Stimulated activated CD8-positive, alpha-beta memory T cell treated with anti-CD3 and anti-CD28 coated beads, Interleukin-4, amount 100 ng/mL, for 4 hours (primary cell): ENCODE measurements around the gene KY.

Experiments
- DNase-seq, 2 donors: peaks; one replicate each; pipeline ENCODE4 v3.0.0-alpha.2; 2020; ENCODE audit warnings: low read depth in 2 of 2, low spot score in 1 of 2

The KY gene

DNA sequence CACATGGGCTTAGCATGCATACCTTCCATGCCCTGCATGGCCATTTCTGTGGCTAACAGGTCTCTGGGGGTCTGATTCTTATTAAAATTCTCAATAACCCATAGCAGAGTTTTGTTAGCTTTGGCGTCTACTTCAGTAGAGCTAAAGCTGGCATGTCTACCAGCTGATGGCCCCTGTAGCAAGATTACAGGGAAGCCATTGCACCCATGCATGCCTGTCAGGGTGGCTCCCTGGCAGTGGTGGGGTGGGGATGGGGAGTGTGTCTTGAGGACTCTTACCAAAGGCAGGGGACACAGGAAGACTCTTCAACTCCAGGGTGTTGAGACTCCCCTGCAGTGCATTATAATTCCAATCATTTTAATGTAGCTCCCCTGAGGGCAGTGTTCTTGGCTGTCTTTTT lies 4.7 kb downstream of the KY start:
- no peak for DNase-seq

DNA sequence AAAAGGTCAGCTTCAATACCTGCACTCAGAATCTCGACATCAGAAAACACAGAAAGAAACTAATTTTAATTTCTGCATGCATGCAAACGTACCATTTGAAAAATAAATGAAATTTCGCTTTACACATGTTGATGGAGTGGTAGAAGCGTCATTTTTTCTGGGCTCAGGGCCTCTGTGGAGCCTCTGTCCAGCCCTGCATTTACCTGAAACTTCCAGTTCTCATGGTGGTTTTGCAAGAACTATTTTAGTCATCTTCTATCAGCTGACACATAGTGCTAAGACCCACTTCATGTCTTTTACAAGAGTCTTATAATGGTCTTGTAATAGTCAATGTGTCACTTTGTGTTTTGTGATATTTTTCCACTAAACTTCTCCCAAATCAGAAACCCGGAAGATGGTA lies 5.3 kb downstream of the KY start:
- no peak for DNase-seq

DNA sequence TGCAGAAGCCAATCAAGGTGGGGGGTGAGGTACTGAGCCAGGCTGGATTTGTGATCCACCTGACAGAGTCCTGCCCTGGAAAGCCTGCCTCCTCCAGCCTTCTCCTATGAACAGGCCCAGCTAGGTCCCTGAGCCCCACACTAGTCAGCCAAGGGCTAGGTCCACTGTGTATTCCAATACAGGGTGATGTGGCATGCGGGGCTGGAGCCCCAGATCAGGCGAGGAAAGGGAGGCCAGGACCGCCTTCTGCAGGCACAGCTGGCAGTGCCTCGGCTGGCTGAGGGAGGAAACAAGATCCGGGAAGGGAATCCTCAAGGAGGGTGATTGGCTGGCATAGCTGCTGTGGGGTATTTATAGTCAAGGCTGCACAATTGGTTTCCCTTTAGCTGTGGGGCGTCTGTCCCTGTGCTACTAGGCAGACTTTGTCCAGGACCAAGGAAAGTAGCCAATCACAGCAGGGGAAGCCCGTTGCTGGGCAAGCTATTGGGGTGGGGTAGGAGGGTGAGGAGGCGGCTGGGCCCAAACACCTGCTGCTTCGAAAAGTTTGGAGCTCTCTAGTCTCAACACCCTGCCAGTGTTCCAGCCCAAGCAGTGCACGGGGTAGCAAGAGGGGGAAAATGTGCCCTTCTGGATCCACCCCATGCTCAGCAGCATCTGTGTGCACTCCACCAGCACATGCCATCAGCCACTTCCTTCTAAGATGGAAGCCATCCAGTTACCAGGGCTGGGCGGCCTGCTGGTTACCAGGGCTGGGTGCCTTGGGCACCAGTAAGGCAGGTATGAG lies 5.9 kb downstream of the KY start:
- DNase-seq: no peak

DNA sequence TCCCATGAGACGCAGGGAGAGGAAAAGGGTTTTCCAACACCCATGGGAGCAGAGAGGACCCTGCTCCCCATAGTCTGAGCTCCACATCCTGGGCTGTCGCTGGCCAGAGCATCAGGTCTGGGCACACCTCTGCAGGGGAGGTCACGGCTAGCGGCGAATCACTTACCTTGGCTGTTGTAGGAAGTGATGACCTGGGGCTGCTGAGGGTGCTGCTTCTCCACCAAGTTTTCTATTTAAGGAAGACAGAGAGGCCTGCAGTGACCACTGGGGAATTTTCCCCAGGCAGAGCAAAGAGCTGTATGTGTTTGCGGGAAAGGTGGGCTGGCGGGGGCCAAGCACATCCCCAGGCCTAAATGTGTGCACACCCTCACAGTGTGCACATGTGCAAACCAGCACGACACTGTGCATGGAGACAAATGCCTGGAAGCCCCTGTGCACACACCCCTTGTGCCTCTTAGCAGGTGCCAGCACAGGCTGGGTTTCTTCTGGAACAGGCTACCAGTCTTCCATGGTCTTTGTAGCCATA lies 7.6 kb downstream of the KY start:
- DNase-seq: no peak

DNA sequence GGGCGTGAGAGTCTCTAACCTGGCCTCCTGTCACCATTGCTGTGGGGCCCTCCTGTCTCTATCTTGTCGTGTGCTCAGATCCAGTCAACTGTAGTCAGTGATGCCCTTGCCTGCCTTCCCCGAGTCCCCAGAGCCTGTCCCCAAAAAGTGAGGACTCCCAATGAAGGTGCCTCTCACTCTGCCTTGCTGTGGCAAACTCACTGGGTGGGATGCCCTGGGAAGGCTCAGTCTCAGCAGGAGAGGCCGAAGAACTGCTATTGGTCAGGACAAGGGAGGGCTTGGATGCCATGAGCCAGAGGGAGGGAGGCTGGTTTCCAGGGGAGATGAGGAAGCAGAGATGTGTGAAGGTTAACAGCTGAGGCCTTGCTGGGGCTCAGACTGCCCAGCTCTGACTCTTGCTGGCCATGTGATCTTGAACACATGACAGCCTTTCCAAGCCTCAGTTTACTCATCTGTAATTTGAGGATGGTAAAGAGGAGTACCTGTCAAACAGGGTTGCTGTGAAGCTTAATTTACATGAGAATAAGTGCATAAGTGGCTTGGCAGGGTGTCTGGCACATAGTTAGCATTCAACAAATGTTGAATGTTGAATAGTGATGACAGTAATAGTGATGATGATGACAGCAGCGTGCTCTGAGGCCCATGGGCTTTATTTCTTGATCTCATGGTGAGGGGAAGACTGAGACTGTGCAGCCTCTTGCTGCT lies 8.2 kb downstream of the KY start:
- DNase-seq: no peak

- no peak for DNase-seq
These were observed 9.0 kb downstream of the KY start for GRCh38 chr3:134641671-134642300.

DNA sequence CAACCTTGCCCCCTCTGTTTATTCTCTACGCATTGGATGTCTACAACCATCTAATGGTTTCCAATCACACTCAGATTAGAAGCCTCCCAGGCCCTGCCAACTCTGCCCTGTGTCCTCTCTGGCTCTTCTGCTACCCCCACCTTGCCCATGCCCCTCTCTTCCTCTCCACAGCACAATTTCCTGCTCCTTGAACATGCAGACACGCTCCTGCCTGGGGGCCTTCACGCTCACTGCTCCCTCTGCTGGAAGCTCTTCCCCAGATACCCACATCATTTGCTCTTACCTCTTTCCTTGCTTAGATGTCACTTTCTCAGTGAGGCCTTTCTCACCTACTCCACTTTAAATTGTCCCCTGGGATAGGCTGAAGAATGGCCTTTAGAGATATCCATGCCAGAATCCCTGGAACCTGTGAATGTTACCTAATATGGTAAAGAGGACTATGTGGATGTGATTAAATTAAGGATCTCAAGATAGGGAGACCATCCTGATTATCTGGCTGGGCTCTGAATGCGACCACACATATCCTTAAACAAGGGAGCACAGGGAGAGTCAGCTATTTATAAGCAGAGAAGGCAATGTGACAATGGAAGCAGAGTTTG lies 9.9 kb downstream of the KY start:
- DNase-seq: no peak

DNA sequence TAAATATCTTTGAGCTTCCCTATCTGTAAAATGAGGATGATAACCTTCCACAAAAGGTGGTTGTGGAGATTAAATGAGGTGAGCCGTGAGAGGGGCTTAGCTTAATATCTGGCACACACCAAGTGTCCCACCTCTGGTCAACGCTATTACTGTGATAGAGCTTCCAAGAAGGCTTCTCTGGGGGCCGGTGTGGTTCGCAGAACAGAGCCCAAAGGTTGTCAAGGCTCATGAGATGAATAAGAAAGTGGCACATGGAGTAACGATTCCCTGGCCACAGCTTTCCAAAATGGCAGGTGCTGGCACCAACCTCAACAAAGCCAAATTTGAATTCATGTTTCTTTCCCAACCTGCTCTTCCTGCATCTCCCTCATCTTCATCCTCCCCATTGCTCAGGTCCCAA lies 10.4 kb downstream of the KY start:
- DNase-seq: no peak

- DNase-seq: no peak
These were observed 12.3 kb downstream of the KY start for GRCh38 chr3:134638385-134639030.

- DNase-seq: no peak
These were observed 14.4 kb downstream of the KY start for GRCh38 chr3:134636406-134636805.

DNA sequence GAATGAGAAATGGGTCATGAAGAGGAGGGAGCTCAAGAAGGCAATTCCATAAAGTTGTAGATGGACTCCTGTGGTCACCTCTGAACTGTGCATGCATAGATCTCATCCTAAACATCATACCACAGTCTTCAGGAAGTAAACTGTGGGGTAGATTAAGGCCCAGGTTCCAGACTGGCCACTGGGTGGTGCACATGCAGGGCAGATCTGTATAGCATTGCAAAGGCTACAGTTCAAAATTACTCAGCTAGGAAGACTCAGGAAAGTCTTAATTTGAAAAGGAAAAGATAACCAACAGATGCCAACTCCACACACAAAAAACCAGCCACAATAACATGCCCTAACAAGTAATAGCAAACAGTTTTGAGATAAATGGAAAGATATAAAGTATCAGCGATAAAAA lies 20.3 kb downstream of the KY start:
- DNase-seq: no peak

GRCh38 chr3:134628884-134629283 lies 21.9 kb downstream of the KY start:
- no peak for DNase-seq

GRCh38 chr3:134627831-134628230 lies 23.0 kb downstream of the KY start:
- DNase-seq: no peak

GRCh38 chr3:134625885-134626741 lies 24.7 kb downstream of the KY start:
- DNase-seq: no peak

DNA sequence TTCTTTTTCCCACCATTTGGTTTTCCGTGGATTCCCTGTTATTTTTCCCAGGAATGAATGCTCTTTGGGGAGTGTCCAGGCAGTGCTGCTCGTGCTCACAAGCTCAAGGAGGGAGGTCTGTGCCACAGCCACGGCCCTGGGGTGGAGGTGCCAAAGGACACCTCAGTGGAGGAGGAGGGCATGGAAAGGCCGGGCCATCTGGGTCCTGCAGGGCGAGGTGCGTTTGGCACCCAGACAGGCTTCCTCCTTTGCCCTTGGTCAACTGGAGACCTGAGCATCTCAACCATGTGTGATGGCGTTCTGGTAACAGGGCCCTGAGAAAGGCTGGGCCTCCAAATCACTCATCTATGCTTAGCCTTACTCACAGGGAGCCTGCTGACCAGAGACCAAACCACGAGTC lies 25.4 kb downstream of the KY start:
- DNase-seq: no peak

- DNase-seq: no peak
These were observed 26.1 kb downstream of the KY start for GRCh38 chr3:134624537-134625287.

DNA sequence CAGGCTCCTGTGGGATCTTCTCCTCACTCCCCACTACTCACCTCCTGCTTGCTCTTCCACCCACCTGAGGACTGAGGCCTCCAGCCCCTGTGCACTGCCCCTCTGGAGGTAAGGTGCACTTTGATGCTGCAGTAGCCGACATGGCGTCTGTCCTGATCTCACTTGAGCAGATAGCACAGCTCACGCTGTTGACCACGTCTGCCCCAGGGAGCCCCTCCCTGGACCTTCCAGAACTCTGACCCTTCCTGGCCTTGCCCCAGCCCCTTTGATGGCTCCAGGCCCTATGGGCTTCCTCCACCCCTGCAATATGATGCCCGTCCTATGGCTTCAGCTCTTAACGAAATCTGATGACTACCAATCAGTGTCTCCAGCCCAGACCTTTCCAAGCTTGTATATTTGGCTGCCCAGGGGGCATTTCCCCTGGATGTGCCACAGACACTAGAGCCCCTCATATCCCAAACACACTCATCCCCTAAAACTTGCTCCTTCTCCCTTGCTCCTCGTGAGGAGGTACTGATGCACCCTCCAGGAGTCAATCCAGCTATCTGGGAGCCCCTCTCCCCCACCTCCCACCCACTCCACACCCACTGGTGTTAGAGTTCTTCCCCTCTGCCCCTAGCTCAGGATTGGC lies 27.1 kb downstream of the KY start:
- no peak for DNase-seq

GRCh38 chr3:134622806-134623365 lies 27.9 kb downstream of the KY start:
- no peak for DNase-seq

- no peak for DNase-seq
These were observed 29.0 kb downstream of the KY start for GRCh38 chr3:134621854-134622253.
